DMS153 (cell line): ENCODE results near the gene SPOCK1.
"Not testable (repeated sequence)": the region's sequence is repeated elsewhere in the genome, so short reads cannot be mapped to it uniquely, and the experiment has no call there.

Source experiments
- DNase-seq: peaks from one replicate; lab custom pipeline; 2025; lab: John Stamatoyannopoulos, UW

SPOCK1 gene

DNA sequence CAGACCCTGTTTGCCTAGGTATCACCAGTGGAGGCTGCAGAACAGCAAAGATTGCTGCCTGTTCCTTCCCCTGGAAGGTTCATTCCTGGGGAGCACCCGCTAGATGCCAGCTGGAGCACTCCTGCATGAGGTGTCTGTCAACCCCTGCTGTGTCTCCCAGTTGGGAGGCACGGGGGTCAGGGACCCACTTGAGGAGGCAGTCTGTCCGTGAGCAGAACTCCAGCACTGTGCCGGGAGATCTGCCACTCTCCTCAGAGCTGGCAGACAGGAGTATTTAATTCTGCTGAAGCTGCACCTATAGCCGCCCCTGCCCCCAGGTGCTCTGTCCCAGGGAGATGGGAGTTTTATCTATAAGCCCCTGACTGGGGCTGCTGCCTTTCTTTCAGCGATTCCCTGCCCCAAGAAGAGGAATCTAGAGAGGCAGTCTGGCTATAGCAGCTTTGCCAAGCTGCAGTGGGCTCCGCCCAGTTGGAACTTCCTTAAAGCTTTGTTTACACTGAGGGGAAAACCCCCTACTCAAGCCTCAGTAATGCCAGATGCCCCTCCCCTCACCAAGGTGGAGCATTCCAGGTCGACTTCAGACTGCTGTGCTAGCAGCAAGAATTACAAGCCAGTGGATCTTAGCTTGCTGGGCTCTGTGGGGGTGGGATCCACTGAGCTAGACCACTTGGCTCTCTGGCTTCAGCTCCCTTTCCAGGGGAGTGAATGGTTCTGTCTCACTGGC lies 545.6 kb downstream of the SPOCK1 start:
- DNase-seq = not testable (repeated sequence)

- DNase-seq = no peak
Measured at GRCh38 chr5:136927571-136927970, 571.6 kb downstream of the SPOCK1 start.

- DNase-seq = no peak
Measured at GRCh38 chr5:136926073-136926472, 573.1 kb downstream of the SPOCK1 start.
